Measurements from ENCODE around the gene KIAA0586. TPM values are rescaled to one million over a fixed set of nuclear protein-coding genes. Genes with fewer than 3 reads are reported as not detected.
"Not testable (repeated sequence)": the region's sequence is repeated elsewhere in the genome, so short reads cannot be mapped to it uniquely, and the experiment has no call there.

The KIAA0586 gene
- total and polyA plus RNA-seq, 5 donors from 2014 or later = 16.8 to 34.3 (median 28.0) TPM

- H3K27me3 ChIP-seq (ENCODE audit: control insufficient read depth, insufficient read depth, low read length); DNase-seq; H3K27ac ChIP-seq (ENCODE audit: insufficient read depth, low read length, poor library complexity, severe bottlenecking); H3K4me3 ChIP-seq (ENCODE audit: low read depth, low read length); H3K4me3 Mint-ChIP-seq; H3K9me3 ChIP-seq (ENCODE audit: control insufficient read depth in 2 of 2, low read length in 2 of 2); H3K36me3 Mint-ChIP-seq; ATAC-seq (ENCODE audit: low read depth in 2 of 2); H3K36me3 ChIP-seq (ENCODE audit: control insufficient read depth, insufficient read depth, low read length); H3K4me1 Mint-ChIP-seq; H3K27me3 Mint-ChIP-seq; H3K4me1 ChIP-seq (ENCODE audit: control insufficient read depth, insufficient read depth, low read length, poor library complexity, severe bottlenecking): not testable (repeated sequence)
- Mint-ChIP-seq H3K9me3 (peaks cover 0 to 12% (median 5%) of the 10 kb centered on the region in 7 donors), H3K27ac (peak overlapping the region in 1 of 3 donors; percentile 15)
These were observed 153.9 kb downstream of the KIAA0586 start for GRCh38 chr14:58581389-58581788.

GRCh38 chr14:58584383-58584782 lies 156.9 kb downstream of the KIAA0586 start:
- Mint-ChIP-seq H3K36me3 (peaks cover 5% of the 10 kb centered on the region), H3K9me3 (peaks cover 0 to 12% (median 5%) of the 10 kb centered on the region in 7 donors), H3K4me3 (no peak overlapping the region), H3K27me3 (no peaks in the 10 kb centered on the region), H3K4me1 (no peaks in the 10 kb centered on the region), H3K27ac (no peak overlapping the region)
- Histone ChIP-seq H3K4me1 (ENCODE audit: control insufficient read depth, insufficient read depth, low read length, poor library complexity, severe bottlenecking) (no peaks in the 10 kb centered on the region), H3K27ac (ENCODE audit: insufficient read depth, low read length, poor library complexity, severe bottlenecking) (no peak overlapping the region), H3K4me3 (ENCODE audit: low read depth, low read length) (no peak overlapping the region), H3K27me3 (ENCODE audit: control insufficient read depth, insufficient read depth, low read length) (peaks cover 4% of the 10 kb centered on the region), H3K9me3 (ENCODE audit: control insufficient read depth in 2 of 2, low read length in 2 of 2) (no peaks in the 10 kb centered on the region), H3K36me3 (ENCODE audit: control insufficient read depth, insufficient read depth, low read length) (no peaks in the 10 kb centered on the region)
- ATAC-seq (ENCODE audit: low read depth in 2 of 2) = no peak
- DNase-seq = no peak

- H3K36me3 ChIP-seq (ENCODE audit: control insufficient read depth, insufficient read depth, low read length) = no peaks in the 10 kb centered on the region
- no peak overlapping the region for H3K4me3 Mint-ChIP-seq
- ATAC-seq (ENCODE audit: low read depth in 2 of 2) = no peak
These were observed 159.8 kb downstream of the KIAA0586 start for GRCh38 chr14:58587271-58587670.

GRCh38 chr14:58588321-58588720 lies 160.8 kb downstream of the KIAA0586 start:
- not testable (repeated sequence) for H3K4me1 ChIP-seq (ENCODE audit: control insufficient read depth, insufficient read depth, low read length, poor library complexity, severe bottlenecking); ATAC-seq (ENCODE audit: low read depth in 2 of 2); H3K4me3 Mint-ChIP-seq; H3K4me1 Mint-ChIP-seq; DNase-seq; H3K36me3 ChIP-seq (ENCODE audit: control insufficient read depth, insufficient read depth, low read length); H3K27me3 ChIP-seq (ENCODE audit: control insufficient read depth, insufficient read depth, low read length); H3K36me3 Mint-ChIP-seq; H3K4me3 ChIP-seq (ENCODE audit: low read depth, low read length); H3K9me3 ChIP-seq (ENCODE audit: control insufficient read depth in 2 of 2, low read length in 2 of 2); H3K27me3 Mint-ChIP-seq; H3K9me3 Mint-ChIP-seq; H3K27ac ChIP-seq (ENCODE audit: insufficient read depth, low read length, poor library complexity, severe bottlenecking); H3K27ac Mint-ChIP-seq

More at GRCh38 chr14:58587271-58587670, 159.8 kb downstream of the KIAA0586 start:
- H3K9me3 ChIP-seq (ENCODE audit: control insufficient read depth in 2 of 2, low read length in 2 of 2) = no peaks in the 10 kb centered on the region
- Mint-ChIP-seq H3K4me1 (no peaks in the 10 kb centered on the region), H3K9me3 (peaks cover 0 to 10% (median 5%) of the 10 kb centered on the region in 7 donors), H3K27ac (no peak overlapping the region), H3K36me3 (peaks cover 8% of the 10 kb centered on the region), H3K27me3 (no peaks in the 10 kb centered on the region)
- H3K4me3 ChIP-seq (ENCODE audit: low read depth, low read length) = no peak overlapping the region
- no peak for DNase-seq
- H3K27me3 ChIP-seq (ENCODE audit: control insufficient read depth, insufficient read depth, low read length) = peaks cover 4% of the 10 kb centered on the region
- H3K4me1 ChIP-seq (ENCODE audit: control insufficient read depth, insufficient read depth, low read length, poor library complexity, severe bottlenecking) = no peaks in the 10 kb centered on the region
- H3K27ac ChIP-seq (ENCODE audit: insufficient read depth, low read length, poor library complexity, severe bottlenecking) = no peak overlapping the region

GRCh38 chr14:58593977-58594376 lies 166.5 kb downstream of the KIAA0586 start:
- H3K9me3 Mint-ChIP-seq = peaks cover 0 to 6% (median 0%) of the 10 kb centered on the region in 7 donors
- H3K4me1 Mint-ChIP-seq = peaks cover 0 to 13% (median 3%) of the 10 kb centered on the region in 4 donors
- H3K4me1 ChIP-seq (ENCODE audit: control insufficient read depth, insufficient read depth, low read length, poor library complexity, severe bottlenecking) = peaks cover 4% of the 10 kb centered on the region

GRCh38 chr14:58597041-58597440 lies 169.5 kb downstream of the KIAA0586 start:
- DNase-seq (no peak), ATAC-seq (ENCODE audit: low read depth in 2 of 2) (no peak)
- H3K36me3 Mint-ChIP-seq = no peaks in the 10 kb centered on the region
- no peaks in the 10 kb centered on the region for H3K27me3 Mint-ChIP-seq
- Histone ChIP-seq H3K27me3 (ENCODE audit: control insufficient read depth, insufficient read depth, low read length) (no peaks in the 10 kb centered on the region), H3K27ac (ENCODE audit: insufficient read depth, low read length, poor library complexity, severe bottlenecking) (no peak overlapping the region), H3K9me3 (ENCODE audit: control insufficient read depth in 2 of 2, low read length in 2 of 2) (no peaks in the 10 kb centered on the region), H3K4me1 (ENCODE audit: control insufficient read depth, insufficient read depth, low read length, poor library complexity, severe bottlenecking) (peaks cover 4% of the 10 kb centered on the region), H3K4me3 (ENCODE audit: low read depth, low read length) (no peak overlapping the region), H3K36me3 (ENCODE audit: control insufficient read depth, insufficient read depth, low read length) (no peaks in the 10 kb centered on the region)
- no peak overlapping the region for H3K4me3 Mint-ChIP-seq
- H3K27ac Mint-ChIP-seq = peak overlapping the region in 1 of 3 donors; percentile 11
- H3K9me3 Mint-ChIP-seq = peaks cover 0 to 3% (median 0%) of the 10 kb centered on the region in 7 donors
- H3K4me1 Mint-ChIP-seq = peaks cover 0 to 21% (median 5%) of the 10 kb centered on the region in 4 donors

More at GRCh38 chr14:58593977-58594376, 166.5 kb downstream of the KIAA0586 start:
- no peak overlapping the region for H3K4me3 ChIP-seq (ENCODE audit: low read depth, low read length)
- no peak for DNase-seq
- H3K9me3 ChIP-seq (ENCODE audit: control insufficient read depth in 2 of 2, low read length in 2 of 2) = no peaks in the 10 kb centered on the region
- no peak overlapping the region for H3K27ac ChIP-seq (ENCODE audit: insufficient read depth, low read length, poor library complexity, severe bottlenecking)
- Mint-ChIP-seq H3K27ac (no peak overlapping the region), H3K36me3 (peaks cover 3% of the 10 kb centered on the region), H3K27me3 (no peaks in the 10 kb centered on the region), H3K4me3 (no peak overlapping the region)
- H3K27me3 ChIP-seq (ENCODE audit: control insufficient read depth, insufficient read depth, low read length) = no peaks in the 10 kb centered on the region
- no peaks in the 10 kb centered on the region for H3K36me3 ChIP-seq (ENCODE audit: control insufficient read depth, insufficient read depth, low read length)
- no peak for ATAC-seq (ENCODE audit: low read depth in 2 of 2)

GRCh38 chr14:58598028-58598803 lies 170.7 kb downstream of the KIAA0586 start:
- H3K4me1 Mint-ChIP-seq = peaks cover 0 to 21% (median 5%) of the 10 kb centered on the region in 4 donors
- H3K9me3 Mint-ChIP-seq = peaks cover 0 to 1% (median 0%) of the 10 kb centered on the region in 7 donors
- no peaks in the 10 kb centered on the region for H3K9me3 ChIP-seq (ENCODE audit: control insufficient read depth in 2 of 2, low read length in 2 of 2)
- no peaks in the 10 kb centered on the region for H3K27me3 ChIP-seq (ENCODE audit: control insufficient read depth, insufficient read depth, low read length)
- ATAC-seq (ENCODE audit: low read depth in 2 of 2) = peak in 1 of 2 donors; percentile 37
- H3K36me3 Mint-ChIP-seq = no peaks in the 10 kb centered on the region
- H3K4me1 ChIP-seq (ENCODE audit: control insufficient read depth, insufficient read depth, low read length, poor library complexity, severe bottlenecking) = peaks cover 4% of the 10 kb centered on the region
- H3K4me3 Mint-ChIP-seq = no peak overlapping the region
- no peak overlapping the region for H3K27ac Mint-ChIP-seq
- no peaks in the 10 kb centered on the region for H3K36me3 ChIP-seq (ENCODE audit: control insufficient read depth, insufficient read depth, low read length)
- H3K27ac ChIP-seq (ENCODE audit: insufficient read depth, low read length, poor library complexity, severe bottlenecking) = no peak overlapping the region
- H3K4me3 ChIP-seq (ENCODE audit: low read depth, low read length) = no peak overlapping the region
- no peaks in the 10 kb centered on the region for H3K27me3 Mint-ChIP-seq
- peak in 2 of 3 donors; percentile 3 to 22 for DNase-seq
